Liver (tissue), 9 donors: ENCODE data around the gene CES4A. TPM values are rescaled to one million over a fixed set of nuclear protein-coding genes. Genes with fewer than 3 reads are reported as not detected.

Experiments
- DNase-seq: peaks from one replicate; pipeline ENCODE4 v3.0.0-alpha.2; 2017; ENCODE audit warnings: low spot score
- H3K27ac ChIP-seq, 2 donors: one replicate each; pipeline ENCODE4 v1.7.0; 2013; ENCODE audit warnings: inconsistent platforms in 2 of 2, low read length in 2 of 2, control low read depth in 1 of 2, low read depth in 1 of 2, mild to moderate bottlenecking in 1 of 2
- H3K27me3 ChIP-seq, 4 donors: one replicate each; pipeline versions ENCODE4 v1.6.1 to v1.7.0; 2013; ENCODE audit warnings: low read length in 3 of 4, inconsistent platforms in 1 of 4, mild to moderate bottlenecking in 1 of 4, moderate library complexity in 1 of 4; ENCODE audit not compliant: control insufficient read depth in 4 of 4, insufficient read depth in 4 of 4
- H3K36me3 ChIP-seq, 4 donors: one replicate each; pipeline versions ENCODE4 v1.6.1 to v1.7.0; 2013; ENCODE audit warnings: low read length in 3 of 4, mild to moderate bottlenecking in 3 of 4, low read depth in 1 of 4, moderate library complexity in 1 of 4; ENCODE audit not compliant: control insufficient read depth in 4 of 4, insufficient read depth in 3 of 4
- H3K4me1 ChIP-seq, 4 donors: one replicate each; pipeline versions ENCODE4 v1.6.1 to v1.7.0; 2013; ENCODE audit warnings: low read length in 3 of 4, mild to moderate bottlenecking in 3 of 4, moderate library complexity in 1 of 4; ENCODE audit not compliant: control insufficient read depth in 4 of 4, insufficient read depth in 4 of 4
- H3K4me3 ChIP-seq, 3 donors: one replicate each; pipeline versions ENCODE4 v1.6.1 to v1.7.0; 2013; ENCODE audit warnings: low read length in 3 of 3, control low read depth in 1 of 3, low read depth in 1 of 3, mild to moderate bottlenecking in 1 of 3
- H3K9ac ChIP-seq, 2 donors: one replicate each; pipeline ENCODE4 v1.7.0; 2013; ENCODE audit warnings: low read length in 2 of 2, mild to moderate bottlenecking in 2 of 2, moderate library complexity in 2 of 2, control low read depth in 1 of 2, low read depth in 1 of 2
- H3K9me3 ChIP-seq, 4 donors: one replicate each; pipeline versions ENCODE4 v1.6.1 to v1.7.0; 2013; ENCODE audit warnings: low read length in 3 of 4; ENCODE audit not compliant: control insufficient read depth in 4 of 4
- ATF3 ChIP-seq: IDR thresholded peaks from 2 replicates; pipeline ENCODE4 v1.6.1; 2016; ENCODE audit warnings: antibody characterized with exemption
- CTCF ChIP-seq: fragments of 150-350 bp; IDR thresholded peaks from 2 replicates; pipeline ENCODE4 v1.5.1; 2017; ENCODE audit warnings: improper control_type of control experiment, low read depth, low read length; ENCODE audit not compliant: missing input control
- FOXA1 ChIP-seq: IDR thresholded peaks from 2 replicates; pipeline ENCODE4 v1.6.1; 2016; ENCODE audit warnings: antibody characterized with exemption
- FOXA2 ChIP-seq: IDR thresholded peaks from 2 replicates; pipeline ENCODE4 v1.6.1; 2016; ENCODE audit warnings: antibody characterized with exemption
- GABPA ChIP-seq, 2 donors: IDR thresholded peaks in 1 of 2; conservative IDR thresholded peaks in 1 of 2; 2 replicates each; pipeline ENCODE4 v1.6.1; 2016; ENCODE audit warnings: antibody characterized with exemption in 2 of 2, mild to moderate bottlenecking in 1 of 2, moderate library complexity in 1 of 2
- HNF4A ChIP-seq, 2 donors: conservative IDR thresholded peaks; 2 replicates each; pipeline ENCODE4 v1.6.1; 2016; ENCODE audit warnings: antibody characterized with exemption in 2 of 2, mild to moderate bottlenecking in 2 of 2
- HNF4G ChIP-seq: IDR thresholded peaks from 2 replicates; pipeline ENCODE4 v1.6.1; 2016; ENCODE audit warnings: antibody characterized with exemption
- JUND ChIP-seq, 2 donors: IDR thresholded peaks; 2 replicates each; pipeline ENCODE4 v1.6.1; 2016; ENCODE audit warnings: antibody characterized with exemption in 2 of 2
- NR2F2 ChIP-seq: IDR thresholded peaks from 2 replicates; pipeline ENCODE4 v1.6.1; 2016; ENCODE audit warnings: antibody characterized with exemption
- RAD21 ChIP-seq, 2 donors: IDR thresholded peaks; 2 replicates each; pipeline ENCODE4 v1.6.1; 2016; ENCODE audit warnings: antibody characterized with exemption in 2 of 2, mild to moderate bottlenecking in 2 of 2
- RXRA ChIP-seq, 2 donors: IDR thresholded peaks; 2 replicates each; pipeline ENCODE4 v1.6.1; 2017 to 2018; ENCODE audit warnings: antibody characterized with exemption in 2 of 2, mild to moderate bottlenecking in 1 of 2
- SP1 ChIP-seq: IDR thresholded peaks from 2 replicates; pipeline ENCODE4 v1.6.1; 2018; ENCODE audit warnings: antibody characterized with exemption, mild to moderate bottlenecking
- TAF1 ChIP-seq: conservative IDR thresholded peaks from 2 replicates; pipeline ENCODE4 v1.6.1; 2016; ENCODE audit warnings: antibody characterized with exemption, mild to moderate bottlenecking
- YY1 ChIP-seq: IDR thresholded peaks from 2 replicates; pipeline ENCODE4 v1.6.1; 2016; ENCODE audit warnings: antibody characterized with exemption, mild to moderate bottlenecking
- ZBTB33 ChIP-seq: IDR thresholded peaks from 2 replicates; pipeline ENCODE4 v1.6.1; 2016; ENCODE audit warnings: antibody characterized with exemption
- WGBS: extraction: QIAGEN DNeasy Blood & Tissue Kit; methylation state at CpG from one replicate; pipeline ENCODE4 v1.1.7; 2013; 5-methylcytosine and 5-hydroxymethylcytosine counted together
- polyA plus RNA-seq, 2 donors: library from polyadenylated mRNA; stranded (reverse) in 1 of 2; unstranded in 1 of 2; fragments of 200-250 nt in 1 of 2; fragments of >200 nt in 1 of 2; fragmentation: Nextera tagmentation in 1 of 2; extraction: Ambion mirVana in 1 of 2; gene quantifications; one replicate each; pipeline versions ENCODE4 v1.2.1 to v1.2.3, GENCODE V29; 2013 to 2015
- total RNA-seq, 2 donors: library from RNA; depleted of rRNA; stranded (reverse); fragments of >200 nt; gene quantifications; one replicate each; pipeline ENCODE4 v1.2.3, GENCODE V29; 2014
- TF ChIP-seq, protein P1 (sequence below): IDR thresholded peaks from 2 replicates; pipeline ENCODE4 v1.6.1; 2016; ENCODE audit warnings: antibody characterized with exemption, mild to moderate bottlenecking
- TF ChIP-seq, protein P2 (sequence below): IDR thresholded peaks from 2 replicates; pipeline ENCODE4 v1.6.1; 2016; ENCODE audit warnings: antibody characterized with exemption
- donor health status: healthy.
- donor health status: healthy.
- donor health status: healthy.
- donor health status: healthy.
- donor health status: healthy.

Gene CES4A
- total and polyA plus RNA-seq, 4 donors: 1.6 to 20.5 (median 11.3) TPM

GRCh38 chr16:67034487-67034886 lies 46.1 kb downstream of the CES4A start (continued):
- TF ChIP-seq, protein P1, sequence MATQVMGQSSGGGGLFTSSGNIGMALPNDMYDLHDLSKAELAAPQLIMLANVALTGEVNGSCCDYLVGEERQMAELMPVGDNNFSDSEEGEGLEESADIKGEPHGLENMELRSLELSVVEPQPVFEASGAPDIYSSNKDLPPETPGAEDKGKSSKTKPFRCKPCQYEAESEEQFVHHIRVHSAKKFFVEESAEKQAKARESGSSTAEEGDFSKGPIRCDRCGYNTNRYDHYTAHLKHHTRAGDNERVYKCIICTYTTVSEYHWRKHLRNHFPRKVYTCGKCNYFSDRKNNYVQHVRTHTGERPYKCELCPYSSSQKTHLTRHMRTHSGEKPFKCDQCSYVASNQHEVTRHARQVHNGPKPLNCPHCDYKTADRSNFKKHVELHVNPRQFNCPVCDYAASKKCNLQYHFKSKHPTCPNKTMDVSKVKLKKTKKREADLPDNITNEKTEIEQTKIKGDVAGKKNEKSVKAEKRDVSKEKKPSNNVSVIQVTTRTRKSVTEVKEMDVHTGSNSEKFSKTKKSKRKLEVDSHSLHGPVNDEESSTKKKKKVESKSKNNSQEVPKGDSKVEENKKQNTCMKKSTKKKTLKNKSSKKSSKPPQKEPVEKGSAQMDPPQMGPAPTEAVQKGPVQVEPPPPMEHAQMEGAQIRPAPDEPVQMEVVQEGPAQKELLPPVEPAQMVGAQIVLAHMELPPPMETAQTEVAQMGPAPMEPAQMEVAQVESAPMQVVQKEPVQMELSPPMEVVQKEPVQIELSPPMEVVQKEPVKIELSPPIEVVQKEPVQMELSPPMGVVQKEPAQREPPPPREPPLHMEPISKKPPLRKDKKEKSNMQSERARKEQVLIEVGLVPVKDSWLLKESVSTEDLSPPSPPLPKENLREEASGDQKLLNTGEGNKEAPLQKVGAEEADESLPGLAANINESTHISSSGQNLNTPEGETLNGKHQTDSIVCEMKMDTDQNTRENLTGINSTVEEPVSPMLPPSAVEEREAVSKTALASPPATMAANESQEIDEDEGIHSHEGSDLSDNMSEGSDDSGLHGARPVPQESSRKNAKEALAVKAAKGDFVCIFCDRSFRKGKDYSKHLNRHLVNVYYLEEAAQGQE: no peak
- TF ChIP-seq FOXA2 (no peak), NR2F2 (no peak)

- Histone ChIP-seq H3K27me3 (no peaks in the 10 kb centered on the region), H3K4me3 (no peak overlapping the region), H3K9me3 (no peaks in the 10 kb centered on the region), H3K9ac (no peak overlapping the region), H3K27ac (no peak overlapping the region), H3K4me1 (peaks cover 8 to 16% (median 10%) of the 10 kb centered on the region in 4 donors), H3K36me3 (no peaks in the 10 kb centered on the region)
- no peak for DNase-seq
- WGBS: 81% methylated on average over 1 of the region's 1 CpG
- no peak for TF ChIP-seq YY1
- no peak for TF ChIP-seq HNF4G
- TF ChIP-seq RXRA (IDR thresholded peaks at IDR 0.05): no peak
- no peak for TF ChIP-seq FOXA2
- no peak for TF ChIP-seq ATF3
- TF ChIP-seq ZBTB33: no peak
- no peak for TF ChIP-seq FOXA1
- no peak for TF ChIP-seq RAD21 (IDR thresholded peaks at IDR 0.05)
- no peak for TF ChIP-seq GABPA (IDR thresholded peaks at IDR 0.05 in 1 of 2, conservative IDR thresholded peaks at IDR 0.05 in 1 of 2)
- TF ChIP-seq SP1: no peak
- TF ChIP-seq, protein P2, sequence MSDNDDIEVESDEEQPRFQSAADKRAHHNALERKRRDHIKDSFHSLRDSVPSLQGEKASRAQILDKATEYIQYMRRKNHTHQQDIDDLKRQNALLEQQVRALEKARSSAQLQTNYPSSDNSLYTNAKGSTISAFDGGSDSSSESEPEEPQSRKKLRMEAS: no peak
- no peak for TF ChIP-seq JUND (IDR thresholded peaks at IDR 0.05)
- TF ChIP-seq TAF1: no peak
- no peak for TF ChIP-seq HNF4A (conservative IDR thresholded peaks at IDR 0.05)
- TF ChIP-seq CTCF: no peak
Observed at GRCh38 chr16:67035364-67035763, 47.0 kb downstream of the CES4A start.
